ENCODE results near the gene TET3.

TET3 gene

GRCh38 chr2:73952499-73953446 lies 31.9 kb upstream of the TET3 start:
- DNase-seq (ENCODE audit: insufficient read length, low spot score), result peak; percentile 35
- no peak for TF ChIP-seq POLR2A (IDR thresholded peaks at IDR 0.05; ENCODE audit: low read depth, low read length)

GRCh38 chr2:73956218-73956865 lies 28.4 kb upstream of the TET3 start:
- no peak for TF ChIP-seq POLR2A (IDR thresholded peaks at IDR 0.05; ENCODE audit: low read depth, low read length)
- FAIRE-seq (no peak), DNase-seq (ENCODE audit: insufficient read length, low spot score) (no peak)

More at GRCh38 chr2:73952499-73953446, 31.9 kb upstream of the TET3 start:
- peak; percentile 75 for FAIRE-seq

GRCh38 chr2:73961274-73961673 lies 23.4 kb upstream of the TET3 start:
- FAIRE-seq, result no peak
- no peak for TF ChIP-seq POLR2A (IDR thresholded peaks at IDR 0.05; ENCODE audit: low read depth, low read length)

GRCh38 chr2:73961823-73962615 lies 22.7 kb upstream of the TET3 start:
- no peak for TF ChIP-seq POLR2A (IDR thresholded peaks at IDR 0.05; ENCODE audit: low read depth, low read length)
- FAIRE-seq (no peak), DNase-seq (ENCODE audit: insufficient read length, low spot score) (no peak)

More at GRCh38 chr2:73961274-73961673, 23.4 kb upstream of the TET3 start:
- DNase-seq (ENCODE audit: insufficient read length, low spot score), result no peak

- FAIRE-seq (no peak), DNase-seq (ENCODE audit: insufficient read length, low spot score) (no peak)
- TF ChIP-seq POLR2A (IDR thresholded peaks at IDR 0.05; ENCODE audit: low read depth, low read length), result no peak
These were observed 21.9 kb upstream of the TET3 start for GRCh38 chr2:73962798-73963197.

GRCh38 chr2:73963385-73964120 lies 21.2 kb upstream of the TET3 start:
- DNase-seq (ENCODE audit: insufficient read length, low spot score), result no peak
- no peak for TF ChIP-seq POLR2A (IDR thresholded peaks at IDR 0.05; ENCODE audit: low read depth, low read length)
- no peak for FAIRE-seq

- FAIRE-seq (no peak), DNase-seq (ENCODE audit: insufficient read length, low spot score) (no peak)
- TF ChIP-seq POLR2A (IDR thresholded peaks at IDR 0.05; ENCODE audit: low read depth, low read length), result no peak
These were observed 20.5 kb upstream of the TET3 start for GRCh38 chr2:73964223-73964622.

GRCh38 chr2:73965053-73965452 lies 19.7 kb upstream of the TET3 start:
- FAIRE-seq (no peak), DNase-seq (ENCODE audit: insufficient read length, low spot score) (no peak)
- TF ChIP-seq POLR2A (IDR thresholded peaks at IDR 0.05; ENCODE audit: low read depth, low read length), result no peak

GRCh38 chr2:73968357-73968937 lies 16.3 kb upstream of the TET3 start:
- no peak for DNase-seq (ENCODE audit: insufficient read length, low spot score)
- no peak for TF ChIP-seq POLR2A (IDR thresholded peaks at IDR 0.05; ENCODE audit: low read depth, low read length)
- FAIRE-seq, result no peak

- FAIRE-seq (no peak), DNase-seq (ENCODE audit: insufficient read length, low spot score) (no peak)
- no peak for TF ChIP-seq POLR2A (IDR thresholded peaks at IDR 0.05; ENCODE audit: low read depth, low read length)
These were observed 15.4 kb upstream of the TET3 start for GRCh38 chr2:73969356-73969755.

GRCh38 chr2:73970141-73970803 lies 14.4 kb upstream of the TET3 start:
- FAIRE-seq (no peak), DNase-seq (ENCODE audit: insufficient read length, low spot score) (no peak)
- no peak for TF ChIP-seq POLR2A (IDR thresholded peaks at IDR 0.05; ENCODE audit: low read depth, low read length)

GRCh38 chr2:73970850-73971471 lies 13.7 kb upstream of the TET3 start:
- no peak for TF ChIP-seq POLR2A (IDR thresholded peaks at IDR 0.05; ENCODE audit: low read depth, low read length)
- FAIRE-seq (no peak), DNase-seq (ENCODE audit: insufficient read length, low spot score) (no peak)
